CD4-positive, alpha-beta T cell treated with Interleukin-15 for 4 hours (primary cell): ENCODE results near the gene NT5DC4.

Source experiments
- DNase-seq: peaks from one replicate; pipeline ENCODE4 v3.0.0-alpha.2; 2020; ENCODE audit warnings: low spot score

The NT5DC4 gene

DNA sequence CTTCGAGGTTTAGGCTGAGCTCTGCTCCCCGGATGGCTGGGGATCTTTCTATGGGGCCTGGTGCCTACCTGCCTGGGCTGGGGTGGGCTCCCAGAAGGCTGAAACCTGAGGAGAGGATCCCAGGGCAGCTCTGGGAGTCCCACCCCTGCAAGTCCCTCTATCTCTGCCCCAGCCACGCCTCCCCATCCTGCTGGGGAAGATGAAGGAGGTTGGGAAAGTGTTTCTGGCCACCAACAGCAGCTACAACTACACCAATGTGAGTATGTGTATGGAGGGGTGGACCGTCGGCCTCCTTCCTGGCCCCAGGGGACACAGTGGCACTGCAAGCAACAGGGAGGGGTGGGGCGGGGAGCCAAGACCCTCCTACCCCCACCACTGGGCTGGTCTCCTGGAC lies 2.7 kb downstream of the NT5DC4 start:
- DNase-seq, result no peak

DNA sequence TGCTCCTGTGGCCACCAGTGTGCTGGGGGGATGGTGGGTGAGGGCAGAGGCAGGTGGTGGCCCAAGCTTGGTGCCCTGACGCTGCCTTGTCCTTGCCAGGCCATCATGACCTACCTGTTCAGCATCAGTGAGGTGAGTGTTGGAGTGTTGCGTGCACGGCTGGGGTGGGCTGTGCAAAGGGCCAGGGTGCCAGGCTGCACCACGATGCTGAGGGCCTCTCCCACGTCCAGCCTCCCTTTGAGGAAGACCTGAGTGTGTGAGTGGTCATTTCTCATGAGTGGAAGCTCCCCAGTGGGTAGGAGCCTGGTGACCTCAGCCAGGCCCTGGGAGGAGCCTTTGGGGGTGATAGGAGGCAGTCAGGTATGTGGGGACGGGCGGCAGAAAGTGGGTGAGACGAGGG lies 3.2 kb downstream of the NT5DC4 start:
- DNase-seq, result no peak

DNA sequence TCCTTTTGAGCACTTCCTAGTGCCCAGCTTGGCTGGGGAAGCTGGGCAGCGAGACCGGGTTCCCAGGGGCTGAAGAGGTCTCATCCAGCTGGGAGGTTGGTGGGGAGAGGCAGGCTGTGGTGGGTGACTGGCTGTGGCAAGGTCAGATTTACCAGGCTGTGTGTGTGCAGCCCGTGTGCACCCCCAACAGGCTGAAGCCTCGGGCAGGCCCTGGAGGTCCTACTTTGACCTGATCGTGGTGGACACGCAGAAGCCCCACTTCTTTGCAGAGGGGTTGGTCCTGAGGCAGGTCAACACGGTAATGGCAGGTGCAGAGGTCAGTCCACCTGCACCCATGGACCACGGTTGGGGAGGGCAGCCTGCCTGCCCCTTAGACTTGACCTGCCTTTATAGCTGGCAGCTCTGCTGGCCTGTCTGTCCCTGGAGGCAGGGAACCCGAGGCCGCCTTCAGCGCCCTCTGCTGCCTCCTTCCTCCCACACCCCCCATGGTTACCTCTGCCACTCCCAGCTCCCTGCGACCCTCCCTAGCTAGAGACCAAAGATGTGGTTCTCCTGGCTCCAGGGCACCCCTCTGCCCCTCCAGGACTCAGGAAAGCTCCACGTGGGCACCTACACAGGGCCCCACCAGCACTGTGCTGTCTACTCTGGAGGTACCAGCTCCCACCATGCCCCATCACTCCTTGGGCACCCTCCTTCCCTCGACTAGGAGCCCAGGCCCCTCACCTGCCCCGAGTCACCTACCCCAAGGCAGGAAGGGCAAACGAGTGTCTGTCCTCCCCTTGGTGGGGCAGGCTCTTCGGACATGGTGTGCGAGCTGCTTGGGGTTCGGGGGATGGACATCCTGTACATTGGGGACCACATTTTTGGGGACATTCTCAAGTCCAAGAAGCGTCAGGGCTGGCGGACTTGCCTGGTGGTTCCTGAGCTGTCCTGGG lies 4.0 kb downstream of the NT5DC4 start:
- DNase-seq, result no peak

GRCh38 chr2:112725545-112726457 lies 5.0 kb downstream of the NT5DC4 start:
- no peak for DNase-seq

GRCh38 chr2:112726487-112727190 lies 5.8 kb downstream of the NT5DC4 start:
- DNase-seq, result peak; percentile 90

- DNase-seq, result no peak
These were observed 6.6 kb downstream of the NT5DC4 start for GRCh38 chr2:112727276-112728028.

DNA sequence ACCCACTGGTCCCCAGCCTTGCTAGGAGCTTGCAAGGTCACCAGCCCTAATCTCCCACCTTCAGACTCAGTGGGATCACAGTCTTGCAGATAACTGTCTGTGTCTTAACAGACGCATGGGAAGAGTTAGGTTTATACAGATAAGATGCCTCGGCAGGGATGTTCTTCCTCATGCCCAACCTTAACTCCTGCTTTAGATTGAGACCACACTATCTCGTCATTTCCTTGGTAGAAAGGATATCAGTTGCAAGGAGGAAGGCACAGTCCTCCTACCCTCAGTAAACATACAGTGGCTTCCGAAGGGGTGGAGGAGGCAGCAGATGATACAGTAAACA lies 7.2 kb downstream of the NT5DC4 start:
- no peak for DNase-seq

DNA sequence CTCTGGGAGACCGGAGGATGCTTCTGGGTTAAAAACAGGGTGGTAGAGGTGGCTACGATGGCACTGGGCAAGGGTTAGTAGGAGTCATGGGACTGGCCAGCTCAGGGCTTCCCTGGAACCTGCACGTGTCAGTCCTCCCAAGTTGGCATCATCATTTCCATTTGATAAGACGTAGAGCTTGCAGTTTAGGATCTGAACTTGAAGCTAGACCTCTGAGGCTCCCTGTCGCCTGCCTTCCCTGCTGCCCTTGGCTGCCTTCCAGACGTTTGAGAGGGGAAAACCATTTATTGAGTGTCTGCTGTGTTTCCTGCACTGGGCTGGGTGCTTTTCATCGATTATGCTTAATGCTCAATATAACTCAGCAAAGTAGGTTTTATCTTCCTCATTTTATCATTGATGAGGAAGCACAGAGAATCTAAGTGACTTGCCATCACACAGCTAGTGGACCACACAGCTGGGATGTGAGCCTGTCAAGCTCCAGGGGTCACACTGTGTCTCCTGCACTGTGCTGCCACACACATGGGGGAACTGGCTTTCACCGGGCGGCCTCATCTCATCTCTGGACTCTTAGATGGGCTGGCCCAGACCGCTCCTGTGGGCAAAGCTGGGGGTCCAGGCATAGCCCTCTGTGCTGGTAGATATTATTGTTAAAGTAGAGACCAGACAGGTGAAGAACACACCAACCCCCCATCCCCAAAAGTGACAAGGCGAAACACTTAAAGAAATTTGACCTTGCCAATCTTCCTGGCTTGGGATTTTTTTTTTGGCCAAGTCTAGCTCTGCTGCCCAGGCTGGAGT lies 7.8 kb downstream of the NT5DC4 start:
- no peak for DNase-seq

GRCh38 chr2:112730216-112730615 lies 9.4 kb downstream of the NT5DC4 start:
- DNase-seq, result no peak

DNA sequence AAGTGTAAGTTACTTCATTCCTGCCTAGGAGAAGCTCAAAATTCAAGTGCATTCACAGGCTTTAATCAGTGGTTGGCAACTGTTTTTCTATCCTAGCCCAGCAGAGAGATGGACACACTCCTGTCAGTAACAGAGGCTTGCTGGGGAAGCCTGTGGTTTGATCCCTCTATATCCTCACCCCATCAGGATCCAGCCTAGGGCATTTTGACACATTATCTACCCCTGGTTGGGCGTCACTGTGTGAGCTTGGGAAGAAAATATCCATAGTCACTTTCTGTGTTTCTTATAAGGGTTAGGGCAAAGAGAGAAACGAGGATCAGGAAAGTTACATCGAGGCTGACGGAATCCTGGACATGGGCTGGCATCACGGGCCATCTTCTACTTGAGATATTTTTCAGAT lies 10.0 kb downstream of the NT5DC4 start:
- no peak for DNase-seq

DNA sequence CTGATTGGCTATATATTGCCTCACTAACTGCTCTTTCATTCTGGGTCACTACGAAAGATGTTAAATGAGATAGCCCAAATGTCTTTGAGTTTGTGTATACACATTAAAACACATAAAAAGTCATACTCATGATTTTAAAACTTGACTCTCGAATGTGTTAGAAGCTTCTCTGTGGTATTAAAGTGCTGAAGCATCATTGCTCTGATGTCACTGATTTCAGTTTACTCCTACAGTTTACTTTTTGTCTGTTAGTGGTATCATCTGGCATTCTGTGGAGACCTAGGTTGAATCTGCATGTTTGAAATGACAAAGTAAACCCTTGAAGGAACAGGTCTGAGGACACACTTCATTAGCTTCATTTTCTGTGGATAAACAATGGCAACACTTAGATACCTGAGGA lies 10.7 kb downstream of the NT5DC4 start:
- DNase-seq, result no peak

DNA sequence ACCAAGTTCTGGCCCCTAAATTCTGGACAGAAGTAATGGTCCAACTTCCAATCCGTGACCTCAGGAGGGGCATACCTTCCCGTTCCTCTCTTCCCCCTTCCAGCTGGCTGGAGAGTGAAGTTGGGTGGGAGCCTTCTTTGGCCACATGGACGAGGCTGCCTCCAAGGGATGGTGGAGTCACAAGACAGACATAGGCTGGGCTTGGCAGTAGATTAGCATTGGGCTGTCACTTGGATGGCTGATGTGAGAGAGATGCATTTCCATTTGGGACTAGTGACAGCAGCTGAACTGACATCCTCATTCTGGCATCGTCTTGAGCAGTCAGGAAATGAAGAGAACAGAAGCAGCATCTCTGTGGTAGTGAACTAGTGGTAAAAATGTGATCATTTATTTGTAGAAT lies 12.6 kb downstream of the NT5DC4 start:
- no peak for DNase-seq

DNA sequence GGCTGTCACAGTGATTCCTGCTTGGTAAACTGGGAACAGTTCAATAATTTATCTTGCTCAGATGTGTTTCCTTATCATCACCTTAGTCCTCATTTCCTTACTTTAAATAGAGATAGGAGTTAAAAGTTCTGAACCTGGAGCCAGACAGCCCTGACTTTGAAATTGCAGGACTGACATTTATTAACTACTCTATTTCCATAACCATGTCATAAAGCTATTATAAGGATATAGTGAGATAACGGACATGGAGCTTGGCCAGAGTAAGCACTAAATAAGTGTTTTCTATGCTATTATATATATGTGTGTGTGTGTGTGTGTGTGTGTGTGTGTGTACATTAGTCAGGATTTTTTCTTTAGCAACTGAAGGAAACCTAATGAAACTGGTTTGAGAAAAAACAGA lies 13.1 kb downstream of the NT5DC4 start:
- DNase-seq, result no peak

DNA sequence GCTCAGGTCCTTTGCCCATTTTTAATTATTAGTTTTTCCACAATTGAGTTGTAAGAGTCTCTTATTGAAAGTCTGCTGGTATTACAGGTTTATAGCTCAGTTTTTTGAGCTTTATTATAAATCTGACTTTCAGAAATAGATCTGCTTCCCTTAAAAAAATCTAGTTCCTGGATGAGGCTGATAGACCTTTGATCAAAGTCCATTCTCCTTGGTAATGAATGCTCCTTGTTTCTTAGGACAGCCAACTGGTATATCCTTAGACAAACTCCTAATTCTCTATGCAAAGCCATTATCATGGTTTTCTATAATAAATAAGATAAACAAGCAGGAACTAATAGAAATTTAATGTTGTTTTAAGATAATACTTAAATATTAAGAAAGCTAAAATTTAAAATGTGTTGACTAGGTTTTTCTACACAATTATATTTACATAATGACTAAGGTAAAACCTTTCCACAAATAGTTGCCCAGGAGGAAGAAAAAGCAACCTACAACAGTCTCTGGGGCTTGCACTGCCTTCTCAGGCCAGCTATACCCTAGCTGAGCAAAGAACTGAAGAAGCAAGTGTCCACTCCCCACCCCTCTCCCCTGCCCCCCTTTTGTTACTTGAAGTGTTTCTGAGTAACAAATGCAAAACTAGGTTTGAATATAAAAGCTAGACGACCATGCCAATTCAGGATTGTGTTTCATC lies 16.9 kb downstream of the NT5DC4 start:
- DNase-seq, result no peak

DNA sequence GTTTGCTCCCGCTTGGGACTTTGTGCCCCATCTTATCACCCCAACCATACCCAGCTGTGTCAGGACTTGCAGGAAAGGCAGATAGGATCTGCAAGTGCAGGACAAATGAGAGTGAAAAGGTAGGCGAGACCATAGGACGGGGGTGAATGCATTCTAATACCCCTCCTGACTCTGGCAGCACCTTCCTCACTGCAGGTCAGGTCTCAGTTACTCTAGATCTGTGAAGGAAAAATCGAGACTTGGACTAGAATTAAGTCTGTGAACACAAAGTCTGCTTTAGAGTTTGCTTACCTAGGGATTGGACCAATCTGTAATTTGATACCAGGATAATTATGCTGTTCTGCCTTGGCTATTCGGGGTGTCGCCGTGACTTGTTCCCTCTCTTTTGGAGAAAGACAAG lies 19.7 kb downstream of the NT5DC4 start:
- no peak for DNase-seq

- peak; percentile 86 for DNase-seq
These were observed 29.1 kb downstream of the NT5DC4 start for GRCh38 chr2:112749755-112750559.

DNA sequence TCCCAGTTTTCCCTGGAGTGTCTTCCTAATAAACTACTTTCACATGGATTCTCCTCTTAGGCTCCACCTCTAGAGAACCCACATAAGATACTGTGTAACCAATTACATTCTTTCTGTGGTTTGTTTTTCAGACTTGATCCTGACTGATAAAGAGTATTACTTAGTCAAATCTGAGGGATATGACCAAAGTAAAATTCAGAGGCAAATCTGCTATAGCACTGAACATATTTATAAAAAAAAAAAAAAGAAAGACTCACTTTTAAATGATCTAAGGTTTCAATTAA lies 29.7 kb downstream of the NT5DC4 start:
- DNase-seq, result no peak

- no peak for DNase-seq
These were observed 30.8 kb downstream of the NT5DC4 start for GRCh38 chr2:112751451-112752197.

GRCh38 chr2:112752667-112753066 lies 31.8 kb downstream of the NT5DC4 start:
- DNase-seq, result no peak
